ENCODE data around the gene USP26.
"Not testable (repeated sequence)": the region's sequence is repeated elsewhere in the genome, so short reads cannot be mapped to it uniquely, and the experiment has no call there.

The USP26 gene

DNA sequence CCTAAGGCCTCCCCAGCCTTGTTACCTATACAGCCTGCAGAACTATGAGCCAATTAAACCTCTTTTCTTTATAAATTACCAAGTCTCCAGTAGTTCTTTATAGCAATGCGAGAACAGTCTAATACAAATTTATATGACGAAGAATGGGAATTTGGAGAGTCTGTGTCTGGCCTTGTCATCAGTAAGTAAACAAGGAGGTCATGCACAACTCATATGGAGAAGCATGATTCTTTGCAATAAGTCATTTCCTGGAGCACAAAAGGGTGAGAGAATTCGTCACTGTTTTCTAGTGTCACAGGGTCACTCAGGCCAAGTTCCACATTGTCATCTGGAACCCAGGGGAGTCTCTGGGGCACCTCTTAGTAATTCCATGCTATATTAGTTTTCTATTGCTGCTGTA is 89.5 kb downstream of the USP26 start:
- DNase-seq, result no peak

DNA sequence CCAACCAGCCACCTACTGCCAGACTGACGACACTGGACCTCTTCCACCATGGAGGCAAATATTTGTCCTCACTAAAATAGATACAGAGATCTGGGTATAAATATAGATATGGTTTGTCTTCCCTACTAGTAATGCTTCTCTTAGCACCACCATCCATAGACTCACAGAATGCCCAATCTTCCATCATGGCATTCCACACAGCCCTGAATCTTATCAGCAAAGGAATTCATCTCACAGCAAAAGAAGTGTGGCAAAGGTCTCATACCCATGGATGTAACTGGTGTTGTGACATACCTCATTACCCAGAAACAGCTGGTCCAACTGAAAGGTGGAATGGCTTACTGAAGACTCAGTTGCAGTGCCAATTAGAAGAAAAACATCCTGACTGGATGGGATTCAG is 91.3 kb downstream of the USP26 start:
- no peak for DNase-seq

DNA sequence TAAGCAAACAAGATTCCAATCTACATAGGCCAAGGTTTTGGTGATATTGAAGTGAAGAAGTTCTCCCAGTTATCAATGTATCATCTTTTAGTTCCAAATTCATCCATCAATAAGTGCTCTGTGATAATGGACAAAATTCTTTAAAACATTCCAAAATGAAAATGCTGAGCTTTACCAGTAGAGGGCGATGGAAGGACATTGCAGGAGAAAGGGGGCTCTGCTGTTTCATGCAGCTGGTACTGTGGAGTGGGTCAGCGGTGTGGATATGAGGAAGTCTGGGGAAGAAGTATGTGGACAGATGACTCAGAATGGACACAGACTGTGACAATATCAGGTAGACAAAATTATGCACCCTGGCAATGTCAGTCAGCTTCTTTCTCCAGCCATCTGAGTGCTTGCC is 91.9 kb downstream of the USP26 start:
- DNase-seq, result no peak

DNA sequence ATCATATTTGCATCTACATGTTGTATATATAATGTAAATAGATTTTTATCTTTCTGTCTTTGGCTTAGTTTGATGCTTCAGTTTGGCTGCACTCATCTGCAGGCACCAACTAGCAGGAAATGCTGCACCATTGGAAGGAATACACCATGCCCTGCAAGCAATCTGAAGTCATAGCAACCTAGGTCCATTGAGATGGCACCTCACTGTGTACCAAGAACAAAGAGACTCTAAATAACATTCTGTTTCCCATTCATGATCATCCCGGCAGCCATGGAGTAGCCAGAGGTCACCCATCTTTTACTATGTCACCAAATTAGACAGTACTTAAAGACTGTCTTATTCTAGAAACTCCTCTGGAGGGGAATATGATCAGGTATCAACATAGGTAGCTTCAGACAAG is 97.7 kb downstream of the USP26 start:
- DNase-seq, result no peak

GRCh38 chrX:132990835-132991234 is 106.1 kb downstream of the USP26 start:
- DNase-seq, result no peak

DNA sequence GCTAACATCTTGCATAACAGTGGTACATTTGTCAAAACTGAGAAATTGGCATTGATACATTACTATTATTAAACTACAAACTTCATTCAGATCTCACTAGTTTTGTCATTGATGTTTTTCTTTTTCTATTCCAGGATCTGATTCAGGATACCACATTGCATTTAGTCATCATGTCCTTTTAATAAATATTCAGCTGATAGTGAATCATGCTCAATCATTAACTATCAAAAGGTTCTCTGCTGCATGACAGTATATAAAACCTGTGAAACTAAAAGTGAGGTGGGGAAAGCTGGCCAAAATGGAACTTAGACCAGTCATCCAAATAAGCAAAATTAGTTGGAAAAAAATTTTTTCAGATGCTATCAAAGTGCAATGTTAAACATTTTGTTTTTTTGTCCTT is 110.4 kb downstream of the USP26 start:
- no peak for DNase-seq

DNA sequence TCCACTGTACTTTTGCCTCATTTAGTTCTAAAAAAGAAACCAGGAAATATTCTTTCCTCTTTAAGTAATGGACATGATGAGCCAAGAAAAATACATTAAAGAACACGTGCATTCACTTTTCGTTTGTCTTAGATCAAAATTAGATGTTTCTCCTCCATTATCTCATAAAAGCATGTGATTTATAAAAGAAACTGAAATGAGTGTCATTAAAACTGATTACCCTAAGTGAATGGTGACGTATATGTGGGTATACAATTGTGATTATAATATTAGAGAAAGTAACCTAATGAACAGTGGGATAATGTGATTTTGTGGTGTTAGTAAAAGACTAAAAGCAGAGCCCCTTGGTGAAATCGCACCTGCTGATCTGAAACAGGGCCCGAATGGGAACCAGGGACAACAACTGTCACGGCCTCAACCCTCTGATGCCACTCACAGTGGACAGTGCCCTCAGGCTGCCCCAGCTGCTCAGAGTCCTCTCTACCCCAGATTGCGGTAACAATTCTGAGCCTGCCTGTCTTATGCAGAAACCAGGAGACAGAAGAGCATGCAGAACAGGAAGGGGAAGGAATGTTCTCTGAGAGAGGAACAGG is 112.8 kb downstream of the USP26 start:
- no peak for DNase-seq

GRCh38 chrX:132983496-132983895 is 113.4 kb downstream of the USP26 start:
- DNase-seq, result no peak

DNA sequence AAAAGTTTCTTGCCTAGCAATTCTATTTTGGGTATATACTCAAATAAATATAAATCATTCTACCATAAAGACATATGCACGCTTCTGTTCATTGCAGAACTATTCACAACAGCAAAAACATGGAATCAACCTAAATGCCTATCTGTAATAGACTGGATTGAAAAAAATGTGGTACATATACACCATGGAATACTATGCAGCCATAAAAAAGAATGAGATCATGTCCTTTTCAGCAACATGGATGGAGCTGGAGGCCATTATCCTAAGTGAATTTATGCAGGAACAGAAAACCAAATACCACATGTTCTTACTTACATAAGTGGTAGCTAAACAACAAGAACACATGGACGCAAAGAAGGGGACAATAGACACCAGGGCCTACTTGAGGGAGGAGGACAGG is 116.9 kb downstream of the USP26 start:
- DNase-seq, result not testable (repeated sequence)
